Measurements from ENCODE around the gene MGLL.

DNA sequence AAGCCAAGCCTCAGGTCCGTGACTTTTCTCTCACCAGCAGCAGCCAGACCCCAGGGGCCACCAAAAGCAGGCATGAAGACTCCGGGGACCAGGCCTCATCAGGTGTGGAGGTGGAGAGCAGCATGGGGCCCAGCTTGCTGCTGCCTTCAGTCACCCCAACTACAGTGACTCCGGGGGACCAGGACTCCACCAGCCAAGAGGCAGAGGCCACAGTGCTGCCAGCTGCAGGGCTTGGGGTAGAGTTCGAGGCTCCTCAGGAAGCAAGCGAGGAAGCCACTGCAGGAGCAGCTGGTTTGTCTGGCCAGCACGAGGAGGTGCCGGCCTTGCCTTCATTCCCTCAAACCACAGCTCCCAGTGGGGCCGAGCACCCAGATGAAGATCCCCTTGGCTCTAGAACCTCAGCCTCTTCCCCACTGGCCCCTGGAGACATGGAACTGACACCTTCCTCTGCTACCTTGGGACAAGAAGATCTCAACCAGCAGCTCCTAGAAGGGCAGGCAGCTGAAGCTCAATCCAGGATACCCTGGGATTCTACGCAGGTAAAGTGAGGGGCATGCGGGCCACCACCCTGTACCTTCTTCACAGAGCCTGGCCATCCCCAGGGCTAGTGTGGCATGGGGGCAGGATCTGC lies 161.6 kb downstream of the MGLL start:
- no peak for TF ChIP-seq EZH2 (IDR thresholded peaks at IDR 0.05; ENCODE audit: borderline replicate concordance, low read length)
- TF ChIP-seq, protein P1, sequence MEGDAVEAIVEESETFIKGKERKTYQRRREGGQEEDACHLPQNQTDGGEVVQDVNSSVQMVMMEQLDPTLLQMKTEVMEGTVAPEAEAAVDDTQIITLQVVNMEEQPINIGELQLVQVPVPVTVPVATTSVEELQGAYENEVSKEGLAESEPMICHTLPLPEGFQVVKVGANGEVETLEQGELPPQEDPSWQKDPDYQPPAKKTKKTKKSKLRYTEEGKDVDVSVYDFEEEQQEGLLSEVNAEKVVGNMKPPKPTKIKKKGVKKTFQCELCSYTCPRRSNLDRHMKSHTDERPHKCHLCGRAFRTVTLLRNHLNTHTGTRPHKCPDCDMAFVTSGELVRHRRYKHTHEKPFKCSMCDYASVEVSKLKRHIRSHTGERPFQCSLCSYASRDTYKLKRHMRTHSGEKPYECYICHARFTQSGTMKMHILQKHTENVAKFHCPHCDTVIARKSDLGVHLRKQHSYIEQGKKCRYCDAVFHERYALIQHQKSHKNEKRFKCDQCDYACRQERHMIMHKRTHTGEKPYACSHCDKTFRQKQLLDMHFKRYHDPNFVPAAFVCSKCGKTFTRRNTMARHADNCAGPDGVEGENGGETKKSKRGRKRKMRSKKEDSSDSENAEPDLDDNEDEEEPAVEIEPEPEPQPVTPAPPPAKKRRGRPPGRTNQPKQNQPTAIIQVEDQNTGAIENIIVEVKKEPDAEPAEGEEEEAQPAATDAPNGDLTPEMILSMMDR (conservative IDR thresholded peaks at IDR 0.05 in 1 of 2, IDR thresholded peaks at IDR 0.05 in 1 of 2; ENCODE audit: extremely low read depth in 1 of 2, insufficient read depth in 1 of 2, low read depth in 1 of 2, low read length in 2 of 2), result no peak
